ENCODE measurements around the gene ZNF414. TPM values are rescaled to one million over a fixed set of nuclear protein-coding genes. Genes with fewer than 3 reads are reported as not detected.

Gene ZNF414
- total RNA-seq, 1 donor from 2014 or later: 189 TPM

DNA sequence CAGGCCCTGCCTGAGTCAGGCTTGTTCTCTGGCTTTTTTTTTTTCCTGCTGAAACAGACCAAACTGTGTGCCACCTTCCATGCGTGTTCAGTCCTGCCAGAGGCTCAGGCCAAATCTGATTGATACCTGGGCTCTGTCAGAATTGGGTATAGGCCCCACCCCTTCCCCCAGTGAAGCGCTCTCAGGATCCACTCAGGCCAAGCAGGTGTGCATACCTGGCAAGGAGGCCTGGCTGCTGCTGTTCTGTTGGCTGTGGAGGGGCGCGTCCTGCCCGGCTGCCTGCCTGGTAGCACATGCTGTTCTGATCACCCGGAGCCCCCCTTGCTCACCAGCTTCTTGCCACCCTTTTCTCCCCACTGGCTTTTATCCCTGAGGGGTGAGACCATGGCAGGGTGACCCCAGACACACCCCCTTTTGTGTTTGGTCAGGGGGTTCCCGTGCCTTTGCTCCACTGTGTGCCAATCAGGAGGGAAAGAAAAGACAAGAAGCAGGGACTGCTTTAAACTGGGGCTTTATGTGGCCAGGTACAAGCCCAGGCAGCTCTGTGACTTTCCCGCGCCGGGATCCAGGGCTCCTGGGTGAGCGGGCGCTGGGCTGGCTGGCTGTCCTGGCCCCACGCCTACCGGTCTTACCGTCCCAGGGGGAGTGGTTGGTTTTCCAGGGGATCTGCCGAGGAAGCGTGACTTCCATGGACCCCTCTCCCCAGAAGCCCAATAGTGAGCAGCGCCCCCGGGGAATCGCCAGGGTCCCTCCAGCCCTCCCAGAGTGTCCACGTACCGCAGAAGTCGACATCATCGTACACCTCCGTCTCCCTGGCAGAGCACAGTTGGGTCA is 24.2 kb downstream of the ZNF414 start:
- TF ChIP-seq, protein P1, sequence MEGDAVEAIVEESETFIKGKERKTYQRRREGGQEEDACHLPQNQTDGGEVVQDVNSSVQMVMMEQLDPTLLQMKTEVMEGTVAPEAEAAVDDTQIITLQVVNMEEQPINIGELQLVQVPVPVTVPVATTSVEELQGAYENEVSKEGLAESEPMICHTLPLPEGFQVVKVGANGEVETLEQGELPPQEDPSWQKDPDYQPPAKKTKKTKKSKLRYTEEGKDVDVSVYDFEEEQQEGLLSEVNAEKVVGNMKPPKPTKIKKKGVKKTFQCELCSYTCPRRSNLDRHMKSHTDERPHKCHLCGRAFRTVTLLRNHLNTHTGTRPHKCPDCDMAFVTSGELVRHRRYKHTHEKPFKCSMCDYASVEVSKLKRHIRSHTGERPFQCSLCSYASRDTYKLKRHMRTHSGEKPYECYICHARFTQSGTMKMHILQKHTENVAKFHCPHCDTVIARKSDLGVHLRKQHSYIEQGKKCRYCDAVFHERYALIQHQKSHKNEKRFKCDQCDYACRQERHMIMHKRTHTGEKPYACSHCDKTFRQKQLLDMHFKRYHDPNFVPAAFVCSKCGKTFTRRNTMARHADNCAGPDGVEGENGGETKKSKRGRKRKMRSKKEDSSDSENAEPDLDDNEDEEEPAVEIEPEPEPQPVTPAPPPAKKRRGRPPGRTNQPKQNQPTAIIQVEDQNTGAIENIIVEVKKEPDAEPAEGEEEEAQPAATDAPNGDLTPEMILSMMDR (IDR thresholded peaks at IDR 0.05): no peak
- no peaks in the 10 kb centered on the region for H3K9me3 ChIP-seq
- peaks cover 46 to 51% of the 10 kb centered on the region in 2 donors for H3K36me3 ChIP-seq
- intact Hi-C loops (cut with DNase I): no loop called here
- no peak overlapping the region for H3K4me3 ChIP-seq
- H3K27me3 ChIP-seq: no peaks in the 10 kb centered on the region
- no peaks in the 10 kb centered on the region for H3K4me1 ChIP-seq
- no peak for DNase-seq (ENCODE audit: low spot score in 2 of 2)
- no peak overlapping the region for H3K27ac ChIP-seq

DNA sequence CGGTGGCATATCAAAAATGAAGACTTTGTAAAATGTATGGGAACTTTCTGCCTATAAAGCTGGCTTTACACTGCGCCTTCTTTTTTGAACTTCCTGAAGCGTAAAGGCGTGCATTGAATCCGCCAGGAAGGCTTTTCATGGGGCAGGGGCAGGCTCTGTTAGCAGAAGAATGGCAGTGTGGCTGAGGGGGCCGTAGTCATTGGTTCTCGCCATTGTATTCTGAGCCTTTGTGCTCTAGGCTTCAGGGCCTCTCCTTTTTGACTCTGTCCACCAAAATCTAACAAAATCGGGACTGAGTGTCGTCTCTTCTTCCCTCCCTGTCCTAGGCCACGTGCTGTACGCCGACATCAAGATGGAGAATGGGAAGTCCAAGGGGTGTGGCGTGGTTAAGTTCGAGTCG is 25.6 kb downstream of the ZNF414 start:
- Histone ChIP-seq H3K27ac (no peak overlapping the region), H3K4me1 (no peaks in the 10 kb centered on the region), H3K4me3 (no peak overlapping the region), H3K9me3 (no peaks in the 10 kb centered on the region), H3K36me3 (peaks cover 56 to 65% of the 10 kb centered on the region in 2 donors), H3K27me3 (no peaks in the 10 kb centered on the region)
- intact Hi-C loops (cut with DNase I): no loop called here
- no peak for DNase-seq (ENCODE audit: low spot score in 2 of 2)
- TF ChIP-seq, protein P1 (IDR thresholded peaks at IDR 0.05): no peak

DNA sequence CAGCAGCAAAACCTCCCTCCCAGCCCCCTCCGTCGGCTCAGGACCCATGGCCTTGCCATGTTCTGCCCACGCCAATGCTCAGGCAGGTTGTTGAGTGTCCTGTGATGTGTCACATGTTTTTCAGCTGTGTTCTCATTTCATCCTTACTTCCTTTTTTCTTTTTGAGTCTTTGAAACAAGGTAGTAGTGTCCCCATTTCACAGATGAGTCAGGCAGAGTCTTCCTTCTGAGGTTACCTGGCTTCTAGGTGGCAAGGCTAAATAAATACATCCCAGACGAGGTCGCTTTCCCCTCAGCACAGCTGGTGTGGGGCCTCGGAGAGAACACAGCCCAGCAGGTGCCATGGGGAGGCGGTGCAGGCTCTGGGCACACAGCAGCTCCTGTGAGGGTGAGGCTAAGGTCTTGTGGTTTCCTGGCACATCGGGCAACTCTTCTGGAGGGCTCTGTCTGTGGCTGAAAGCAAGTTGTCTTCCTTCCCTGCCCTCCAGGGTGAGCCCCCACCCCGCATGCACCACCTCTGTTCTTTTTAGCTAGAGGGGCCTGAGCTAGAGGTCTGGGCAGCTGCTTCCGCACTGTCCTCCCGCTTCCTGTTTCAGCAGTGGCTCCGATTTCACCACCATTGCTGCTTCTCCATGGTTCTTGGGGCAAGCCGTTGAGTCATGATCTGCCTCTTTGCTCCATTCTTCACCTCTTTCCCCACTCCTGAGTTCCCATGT is 26.7 kb downstream of the ZNF414 start:
- intact Hi-C loops (cut with DNase I): no loop called here
- Histone ChIP-seq H3K27me3 (no peaks in the 10 kb centered on the region), H3K36me3 (peaks cover 65 to 73% of the 10 kb centered on the region in 2 donors), H3K9me3 (no peaks in the 10 kb centered on the region), H3K4me3 (no peak overlapping the region), H3K4me1 (no peaks in the 10 kb centered on the region), H3K27ac (peak overlapping the region in 1 of 2 donors; percentile 40)
- TF ChIP-seq, protein P1 (IDR thresholded peaks at IDR 0.05): no peak
- DNase-seq (ENCODE audit: low spot score in 2 of 2): peak in 1 of 2 donors; percentile 26

DNA sequence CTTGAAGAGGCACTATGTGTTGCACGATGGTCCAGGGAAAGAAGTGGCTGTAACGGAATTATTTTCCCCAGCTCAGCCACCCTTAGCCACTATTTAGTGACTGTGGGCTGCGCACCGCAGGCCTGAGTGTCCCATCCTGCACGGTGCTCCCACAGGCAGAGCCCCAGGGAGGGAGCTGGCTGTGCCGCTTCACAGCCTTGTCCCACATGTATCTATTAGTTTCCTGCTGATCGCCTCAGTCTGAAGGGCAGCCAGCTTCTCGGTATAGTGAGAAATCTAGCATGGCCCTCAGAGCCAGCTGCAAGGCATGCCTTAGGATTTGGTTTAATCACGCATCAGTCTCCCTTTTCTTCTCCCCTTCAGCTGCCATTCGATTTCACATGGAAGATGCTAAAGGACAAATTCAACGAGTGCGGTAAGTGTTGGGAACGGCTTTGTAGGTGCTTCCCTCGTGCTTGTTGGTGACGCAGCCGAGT is 27.3 kb downstream of the ZNF414 start:
- Histone ChIP-seq H3K36me3 (peaks cover 65 to 76% of the 10 kb centered on the region in 2 donors), H3K27ac (no peak overlapping the region), H3K27me3 (no peaks in the 10 kb centered on the region), H3K9me3 (no peaks in the 10 kb centered on the region), H3K4me3 (no peak overlapping the region), H3K4me1 (no peaks in the 10 kb centered on the region)
- intact Hi-C loops (cut with DNase I): no loop called here
- no peak for DNase-seq (ENCODE audit: low spot score in 2 of 2)
- TF ChIP-seq, protein P1 (IDR thresholded peaks at IDR 0.05): no peak

DNA sequence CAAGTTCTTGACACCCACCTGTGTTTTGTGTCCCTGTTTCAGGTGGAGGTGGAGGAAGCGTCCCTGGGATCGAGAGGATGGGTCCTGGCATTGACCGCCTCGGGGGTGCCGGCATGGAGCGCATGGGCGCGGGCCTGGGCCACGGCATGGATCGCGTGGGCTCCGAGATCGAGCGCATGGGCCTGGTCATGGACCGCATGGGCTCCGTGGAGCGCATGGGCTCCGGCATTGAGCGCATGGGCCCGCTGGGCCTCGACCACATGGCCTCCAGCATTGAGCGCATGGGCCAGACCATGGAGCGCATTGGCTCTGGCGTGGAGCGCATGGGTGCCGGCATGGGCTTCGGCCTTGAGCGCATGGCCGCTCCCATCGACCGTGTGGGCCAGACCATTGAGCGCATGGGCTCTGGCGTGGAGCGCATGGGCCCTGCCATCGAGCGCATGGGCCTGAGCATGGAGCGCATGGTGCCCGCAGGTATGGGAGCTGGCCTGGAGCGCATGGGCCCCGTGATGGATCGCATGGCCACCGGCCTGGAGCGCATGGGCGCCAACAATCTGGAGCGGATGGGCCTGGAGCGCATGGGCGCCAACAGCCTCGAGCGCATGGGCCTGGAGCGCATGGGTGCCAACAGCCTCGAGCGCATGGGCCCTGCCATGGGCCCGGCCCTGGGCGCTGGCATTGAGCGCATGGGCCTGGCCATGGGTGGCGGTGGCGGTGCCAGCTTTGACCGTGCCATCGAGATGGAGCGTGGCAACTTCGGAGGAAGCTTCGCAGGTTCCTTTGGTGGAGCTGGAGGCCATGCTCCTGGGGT is 28.2 kb downstream of the ZNF414 start:
- intact Hi-C loops (cut with DNase I): no loop called here
- DNase-seq (ENCODE audit: low spot score in 2 of 2): no peak
- no peaks in the 10 kb centered on the region for H3K4me1 ChIP-seq
- no peaks in the 10 kb centered on the region for H3K9me3 ChIP-seq
- TF ChIP-seq, protein P1 (IDR thresholded peaks at IDR 0.05): no peak
- H3K4me3 ChIP-seq: no peak overlapping the region
- H3K27ac ChIP-seq: no peak overlapping the region
- peaks cover 71 to 80% of the 10 kb centered on the region in 2 donors for H3K36me3 ChIP-seq
- no peaks in the 10 kb centered on the region for H3K27me3 ChIP-seq
